ENCODE results near the gene LRRK1. TPM values are rescaled to one million over a fixed set of nuclear protein-coding genes. Genes with fewer than 3 reads are reported as not detected.

Gene LRRK1
- total RNA-seq, 1 donor from 2014 or later = 4.2 TPM

GRCh38 chr15:100889385-100890050 lies 29.6 kb upstream of the LRRK1 start:
- peak; percentile 86 for FAIRE-seq
- H3K27me3 ChIP-seq (ENCODE audit: control insufficient read depth, insufficient read depth, low read length) = no peaks in the 10 kb centered on the region
- DNase-seq (ENCODE audit: low read depth) = peak; percentile 92
- TF ChIP-seq, protein P1, sequence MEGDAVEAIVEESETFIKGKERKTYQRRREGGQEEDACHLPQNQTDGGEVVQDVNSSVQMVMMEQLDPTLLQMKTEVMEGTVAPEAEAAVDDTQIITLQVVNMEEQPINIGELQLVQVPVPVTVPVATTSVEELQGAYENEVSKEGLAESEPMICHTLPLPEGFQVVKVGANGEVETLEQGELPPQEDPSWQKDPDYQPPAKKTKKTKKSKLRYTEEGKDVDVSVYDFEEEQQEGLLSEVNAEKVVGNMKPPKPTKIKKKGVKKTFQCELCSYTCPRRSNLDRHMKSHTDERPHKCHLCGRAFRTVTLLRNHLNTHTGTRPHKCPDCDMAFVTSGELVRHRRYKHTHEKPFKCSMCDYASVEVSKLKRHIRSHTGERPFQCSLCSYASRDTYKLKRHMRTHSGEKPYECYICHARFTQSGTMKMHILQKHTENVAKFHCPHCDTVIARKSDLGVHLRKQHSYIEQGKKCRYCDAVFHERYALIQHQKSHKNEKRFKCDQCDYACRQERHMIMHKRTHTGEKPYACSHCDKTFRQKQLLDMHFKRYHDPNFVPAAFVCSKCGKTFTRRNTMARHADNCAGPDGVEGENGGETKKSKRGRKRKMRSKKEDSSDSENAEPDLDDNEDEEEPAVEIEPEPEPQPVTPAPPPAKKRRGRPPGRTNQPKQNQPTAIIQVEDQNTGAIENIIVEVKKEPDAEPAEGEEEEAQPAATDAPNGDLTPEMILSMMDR (IDR thresholded peaks at IDR 0.05; ENCODE audit: insufficient read depth, low read length, severe bottlenecking) = no peak
- no peak overlapping the region for H3K4me3 ChIP-seq (ENCODE audit: low read depth, low read length)
- peaks cover 28% of the 10 kb centered on the region for H3K36me3 ChIP-seq (ENCODE audit: control insufficient read depth, insufficient read depth, low read length)

- no peak overlapping the region for H3K4me3 ChIP-seq (ENCODE audit: low read depth, low read length)
- TF ChIP-seq, protein P1 (IDR thresholded peaks at IDR 0.05; ENCODE audit: insufficient read depth, low read length, severe bottlenecking) = no peak
- DNase-seq (ENCODE audit: low read depth) = peak; percentile 71
- no peaks in the 10 kb centered on the region for H3K27me3 ChIP-seq (ENCODE audit: control insufficient read depth, insufficient read depth, low read length)
- H3K36me3 ChIP-seq (ENCODE audit: control insufficient read depth, insufficient read depth, low read length) = peaks cover 28% of the 10 kb centered on the region
- no peak for FAIRE-seq
Observed at GRCh38 chr15:100890051-100890720, 29.0 kb upstream of the LRRK1 start.

DNA sequence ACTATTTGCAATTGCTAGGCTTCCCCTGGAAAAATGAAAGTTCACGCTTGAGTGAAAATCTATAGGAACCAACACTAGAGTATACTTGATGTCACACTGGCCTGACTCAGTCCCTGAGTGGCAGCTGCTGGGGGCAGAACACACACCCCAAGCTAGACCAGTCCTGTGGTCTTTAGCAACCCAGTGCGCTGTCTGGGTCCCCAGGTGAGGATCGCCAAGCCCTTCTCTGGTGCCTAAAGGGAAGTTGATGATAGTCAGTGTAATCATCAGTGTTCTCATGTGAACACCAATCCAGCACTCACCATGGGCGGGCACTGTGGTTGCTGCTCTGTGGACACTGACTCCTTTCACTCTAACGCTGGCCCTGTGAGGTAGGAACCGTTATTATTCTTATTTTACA lies 28.3 kb upstream of the LRRK1 start:
- TF ChIP-seq, protein P1 (IDR thresholded peaks at IDR 0.05; ENCODE audit: insufficient read depth, low read length, severe bottlenecking) = no peak
- no peak for FAIRE-seq
- DNase-seq (ENCODE audit: low read depth) = no peak
- Histone ChIP-seq H3K27me3 (ENCODE audit: control insufficient read depth, insufficient read depth, low read length) (no peaks in the 10 kb centered on the region), H3K36me3 (ENCODE audit: control insufficient read depth, insufficient read depth, low read length) (peaks cover 30% of the 10 kb centered on the region), H3K4me3 (ENCODE audit: low read depth, low read length) (no peak overlapping the region)

DNA sequence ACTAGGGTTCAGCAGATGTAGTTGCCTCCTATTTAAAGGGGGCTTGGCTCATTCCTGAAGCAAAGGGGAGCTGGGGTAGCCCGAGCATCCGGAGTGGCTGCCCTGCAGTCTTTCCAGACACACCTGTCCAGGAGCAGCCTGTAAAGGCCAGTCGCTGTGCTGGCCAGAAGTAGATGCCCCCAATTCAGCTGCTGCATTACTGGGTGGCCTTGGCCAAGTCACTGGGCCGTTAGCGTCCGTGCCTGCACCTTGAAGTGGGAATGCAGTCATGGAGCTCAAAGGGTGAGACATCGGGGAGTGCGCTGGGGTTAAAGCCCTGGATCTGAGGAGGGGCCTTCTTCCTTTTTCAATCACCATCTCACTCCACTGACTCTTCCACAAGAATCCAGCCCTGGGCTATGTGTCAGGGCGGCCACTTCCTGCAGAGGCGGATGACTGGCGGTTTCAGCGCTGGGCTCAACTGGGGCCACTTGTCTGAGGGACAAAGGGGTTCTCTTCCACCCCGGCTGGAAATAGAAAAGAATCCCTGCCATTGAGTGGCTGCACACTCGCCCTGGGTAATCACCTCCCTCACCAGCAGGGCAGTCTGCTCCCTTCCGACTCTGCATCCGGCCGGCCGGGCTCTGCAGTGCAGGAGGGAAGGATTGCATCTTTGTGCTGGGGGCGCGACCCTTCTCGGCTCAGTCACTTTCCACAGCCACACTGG lies 27.7 kb upstream of the LRRK1 start:
- no peak for FAIRE-seq
- TF ChIP-seq, protein P1 (IDR thresholded peaks at IDR 0.05; ENCODE audit: insufficient read depth, low read length, severe bottlenecking) = no peak
- no peaks in the 10 kb centered on the region for H3K27me3 ChIP-seq (ENCODE audit: control insufficient read depth, insufficient read depth, low read length)
- no peak overlapping the region for H3K4me3 ChIP-seq (ENCODE audit: low read depth, low read length)
- no peak for DNase-seq (ENCODE audit: low read depth)
- peaks cover 30% of the 10 kb centered on the region for H3K36me3 ChIP-seq (ENCODE audit: control insufficient read depth, insufficient read depth, low read length)

DNA sequence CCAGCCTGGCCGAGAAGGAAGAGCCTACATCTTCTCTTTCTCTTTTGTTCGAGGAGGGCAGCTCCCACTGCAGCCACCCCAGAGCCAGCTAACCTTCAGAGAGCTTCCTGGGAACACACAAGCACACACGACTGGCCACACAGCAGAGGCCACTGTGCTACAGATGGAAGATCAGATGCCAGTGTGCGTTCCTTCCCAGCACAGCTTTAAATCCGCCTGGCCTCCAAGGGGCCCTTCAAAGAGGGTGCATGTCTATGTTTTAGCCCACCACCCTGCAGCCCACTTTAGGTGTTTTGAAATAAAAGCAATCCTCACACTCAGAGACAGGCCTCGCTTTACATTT lies 27.2 kb upstream of the LRRK1 start:
- no peak overlapping the region for H3K4me3 ChIP-seq (ENCODE audit: low read depth, low read length)
- DNase-seq (ENCODE audit: low read depth) = no peak
- no peaks in the 10 kb centered on the region for H3K27me3 ChIP-seq (ENCODE audit: control insufficient read depth, insufficient read depth, low read length)
- peaks cover 33% of the 10 kb centered on the region for H3K36me3 ChIP-seq (ENCODE audit: control insufficient read depth, insufficient read depth, low read length)
- TF ChIP-seq, protein P1 (IDR thresholded peaks at IDR 0.05; ENCODE audit: insufficient read depth, low read length, severe bottlenecking) = no peak
- no peak for FAIRE-seq

All from bronchial epithelial cell (primary cell).